Endometrial microvascular endothelial cells (primary cell): ENCODE measurements around the gene GPR17. TPM values are rescaled to one million over a fixed set of nuclear protein-coding genes. Genes with fewer than 3 reads are reported as not detected.

ENCODE experiments used
- in situ Hi-C: cut with HindIII; loops from 2 replicates; pipeline ENCODE4 v1.10.0; 2017; ENCODE audit warnings: low sequenced_read_pairs, low pct_unique_long_range_greater_than_20kb; ENCODE audit errors: inconsistent ontology term
- total RNA-seq: library from RNA; depleted of rRNA; stranded (reverse); fragments of >200 nt; gene quantifications from one replicate; pipeline ENCODE4 v1.2.3, GENCODE V29; 2015; ENCODE audit errors: inconsistent ontology term

The GPR17 gene
- total RNA-seq, 1 donor from 2014 or later = not detected

DNA sequence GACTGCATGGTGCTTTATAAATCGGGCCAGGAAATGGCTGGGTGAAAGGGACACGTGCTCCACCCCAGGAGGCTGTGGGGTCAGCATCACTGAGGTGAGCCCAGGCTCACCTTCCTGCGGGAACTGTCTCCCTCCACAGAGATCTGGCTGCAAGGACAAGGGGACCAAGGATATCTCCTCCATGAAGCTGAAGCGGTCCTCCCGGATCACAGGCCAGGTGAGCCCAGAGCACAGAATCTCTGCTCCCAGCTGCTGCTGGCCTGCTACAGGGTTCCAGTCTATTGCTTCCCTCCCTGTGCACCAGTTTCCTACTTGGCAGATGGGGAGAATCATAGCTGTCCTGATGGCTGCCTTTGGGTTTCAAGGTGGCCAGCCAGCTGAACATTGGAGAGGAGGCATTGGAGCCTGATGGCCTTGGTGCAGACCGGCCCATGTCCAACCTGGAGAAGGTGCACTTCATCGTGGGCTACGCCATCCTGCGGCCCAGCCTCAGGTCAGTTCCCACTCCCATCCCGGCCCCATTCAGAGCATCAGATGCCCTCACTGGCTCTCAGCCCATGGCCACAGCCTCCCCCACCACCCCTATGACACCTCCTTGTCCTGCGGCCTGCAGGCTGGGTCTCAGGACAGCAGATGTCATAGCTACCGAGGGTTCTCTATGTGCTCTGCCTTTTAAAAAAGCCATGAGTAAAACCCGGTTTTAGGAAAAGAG lies 33.7 kb upstream of the GPR17 start:
- in situ Hi-C loops = no loop called here

DNA sequence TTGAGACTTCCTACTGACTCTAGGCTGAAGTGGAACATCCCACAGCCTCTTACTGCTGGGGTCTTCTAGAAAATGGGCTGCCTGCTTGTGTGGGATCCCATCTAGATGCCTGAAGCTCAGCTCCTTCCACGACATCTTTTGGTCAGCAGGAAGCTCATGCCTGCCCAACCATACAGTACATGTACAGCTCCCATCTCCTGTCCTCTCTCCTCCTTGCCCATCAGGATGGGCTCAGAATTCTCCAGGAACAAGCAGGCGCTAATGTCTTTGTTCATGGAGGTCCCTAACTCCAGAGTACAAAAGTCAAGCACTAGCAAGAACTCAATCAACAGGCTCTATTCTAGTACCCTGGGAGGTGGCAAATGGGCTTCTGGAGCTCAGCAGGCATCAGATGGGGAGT lies 31.7 kb upstream of the GPR17 start:
- in situ Hi-C loops = no loop called here

DNA sequence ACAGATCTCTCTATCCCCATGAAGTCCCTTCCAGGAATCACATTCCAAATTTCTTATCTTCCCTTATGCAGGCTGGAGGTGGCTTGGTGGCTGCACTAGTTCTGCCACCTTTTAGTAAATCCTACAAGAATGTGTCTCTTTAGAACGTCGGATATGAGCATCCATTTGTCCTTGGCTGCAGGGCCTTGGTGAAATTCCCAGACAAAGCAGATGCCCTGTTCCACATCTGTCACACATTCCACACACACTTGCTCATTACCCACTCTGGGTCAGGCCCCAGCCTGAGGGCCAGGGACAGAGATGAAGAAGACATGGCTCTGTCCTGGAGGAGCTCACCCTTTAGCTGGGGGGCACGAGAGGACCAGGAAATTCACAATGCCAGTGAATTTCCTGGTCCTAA lies 31.2 kb upstream of the GPR17 start:
- in situ Hi-C loops = no loop called here

- in situ Hi-C loops = no loop called here
These were observed 30.3 kb upstream of the GPR17 start for GRCh38 chr2:127615511-127616166.

- in situ Hi-C loops = no loop called here
These were observed 27.3 kb upstream of the GPR17 start for GRCh38 chr2:127618551-127619202.

GRCh38 chr2:127619203-127619590 lies 26.8 kb upstream of the GPR17 start:
- in situ Hi-C loops = no loop called here

DNA sequence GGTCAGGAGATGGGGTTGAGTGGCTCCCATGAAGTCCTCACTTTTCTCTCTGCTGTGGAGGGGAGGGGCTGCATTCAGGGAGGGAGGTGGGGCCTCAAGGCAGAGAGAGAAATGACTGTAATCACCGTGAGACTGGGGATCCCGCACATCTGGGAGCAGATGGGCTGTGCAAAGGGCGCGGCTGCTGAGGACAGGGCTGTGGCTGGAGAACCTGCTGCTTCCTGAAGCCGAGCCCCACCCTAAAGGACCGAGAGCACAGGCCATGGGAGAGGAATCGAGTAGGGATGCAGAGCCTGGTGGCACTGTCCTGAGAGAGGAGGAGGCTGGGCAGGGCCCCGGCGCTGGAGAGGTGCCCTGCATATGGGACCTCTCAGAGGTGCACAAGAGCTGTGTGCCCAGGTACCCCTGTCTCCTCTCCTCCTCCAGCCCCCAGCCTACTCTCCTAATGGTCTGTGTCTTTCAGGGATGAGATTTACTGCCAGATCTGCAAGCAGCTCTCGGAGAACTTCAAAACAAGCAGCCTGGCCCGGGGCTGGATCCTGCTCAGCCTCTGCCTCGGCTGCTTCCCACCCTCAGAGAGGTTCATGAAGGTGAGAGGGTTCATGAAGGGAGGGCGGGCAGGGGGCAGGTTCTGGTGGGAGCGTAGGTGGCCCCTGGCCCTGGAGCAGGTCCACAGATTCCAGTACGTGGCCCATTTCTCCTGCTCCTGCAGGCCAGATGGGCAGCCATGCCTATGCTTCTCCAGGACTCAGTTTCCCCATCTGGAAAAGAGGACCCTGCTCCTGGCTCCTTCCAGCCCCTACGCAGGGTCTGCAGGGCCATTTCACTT lies 25.9 kb upstream of the GPR17 start:
- in situ Hi-C loops = no loop called here

DNA sequence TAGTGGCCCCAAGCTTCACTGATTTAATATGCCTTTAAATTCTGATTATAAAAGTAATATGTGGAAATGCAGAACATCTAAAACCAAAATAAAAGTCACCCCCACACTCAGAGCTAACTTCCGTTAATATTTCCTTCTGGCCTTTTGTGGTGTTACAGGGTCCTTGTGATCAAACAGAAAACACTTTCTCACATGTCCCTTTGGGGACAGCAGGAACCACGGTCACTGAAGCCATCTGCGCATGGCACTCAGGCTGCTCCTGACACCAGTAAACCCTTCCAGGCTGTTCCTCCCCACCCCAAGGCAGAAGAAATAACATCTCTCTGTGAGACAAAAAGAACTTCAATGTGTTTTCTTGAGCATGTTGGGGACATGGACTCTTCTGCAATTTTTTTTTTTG lies 25.1 kb upstream of the GPR17 start:
- in situ Hi-C loops = no loop called here

GRCh38 chr2:127621981-127622431 lies 23.9 kb upstream of the GPR17 start:
- in situ Hi-C loops = no loop called here

GRCh38 chr2:127622561-127623387 lies 23.2 kb upstream of the GPR17 start:
- in situ Hi-C loops = no loop called here

DNA sequence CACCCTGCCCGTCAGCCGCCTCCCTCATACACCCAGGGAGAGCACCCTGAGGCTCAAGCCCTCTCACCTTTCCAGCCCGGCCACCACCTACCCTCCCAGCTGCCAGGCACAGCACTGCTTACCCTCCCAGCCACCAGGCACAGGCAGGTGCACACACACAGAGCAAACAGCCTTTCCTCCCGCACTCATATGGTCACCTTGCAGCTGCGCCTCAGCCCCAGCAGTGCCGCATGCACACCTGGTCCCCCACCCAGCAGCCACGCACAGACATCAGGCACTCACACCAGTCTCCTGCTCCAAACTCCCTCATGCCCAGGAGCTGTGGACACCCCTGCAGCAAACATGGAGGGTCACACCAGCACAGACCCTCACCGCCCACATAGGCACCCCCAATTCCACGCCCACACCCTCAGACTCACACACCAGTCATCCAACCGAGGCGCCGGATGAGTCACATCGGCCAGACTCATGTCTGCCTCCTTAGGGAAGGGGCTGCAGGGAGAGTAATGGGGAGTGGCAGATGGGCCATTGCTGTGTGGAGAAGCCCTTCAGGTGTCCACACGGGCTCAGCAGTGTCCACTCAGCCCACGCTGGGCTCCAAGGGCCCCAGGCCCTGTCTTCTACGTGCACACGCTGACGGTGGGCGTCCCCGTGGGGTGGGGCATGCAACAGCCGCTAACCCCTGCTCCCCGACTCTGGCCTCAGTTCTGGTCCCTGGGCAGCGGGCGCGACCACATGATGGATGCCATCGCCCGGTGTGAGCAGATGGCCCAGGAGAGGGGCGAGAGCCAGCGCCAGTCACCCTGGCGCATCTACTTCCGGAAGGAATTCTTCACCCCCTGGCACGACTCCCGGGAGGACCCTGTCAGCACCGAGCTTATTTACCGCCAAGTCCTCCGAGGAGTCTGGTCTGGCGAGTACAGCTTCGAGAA lies 22.3 kb upstream of the GPR17 start:
- in situ Hi-C loops = no loop called here

- in situ Hi-C loops = no loop called here
These were observed 21.6 kb upstream of the GPR17 start for GRCh38 chr2:127624320-127624755.

- in situ Hi-C loops = no loop called here
These were observed 21.0 kb upstream of the GPR17 start for GRCh38 chr2:127624756-127625571.

DNA sequence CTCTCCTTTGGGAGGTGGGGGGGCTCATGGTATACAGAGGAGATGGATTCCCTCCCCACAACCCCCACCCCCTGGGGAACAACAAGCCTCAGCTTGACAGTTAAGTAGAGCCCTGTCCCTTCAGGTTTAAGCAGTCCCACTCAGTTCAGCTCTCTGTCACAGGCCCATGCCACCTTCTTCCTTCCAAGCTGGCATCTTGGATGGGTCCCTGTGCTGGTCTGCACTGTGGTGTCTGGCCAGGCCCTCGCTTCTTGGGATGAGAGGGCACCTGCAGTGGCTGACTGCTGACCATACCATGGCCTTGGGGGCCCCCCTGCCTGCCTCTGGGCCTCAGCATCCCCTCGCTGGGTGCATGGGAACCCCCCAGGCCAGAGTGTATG lies 20.4 kb upstream of the GPR17 start:
- in situ Hi-C loops = no loop called here

- in situ Hi-C loops = no loop called here
These were observed 19.8 kb upstream of the GPR17 start for GRCh38 chr2:127626175-127626574.

DNA sequence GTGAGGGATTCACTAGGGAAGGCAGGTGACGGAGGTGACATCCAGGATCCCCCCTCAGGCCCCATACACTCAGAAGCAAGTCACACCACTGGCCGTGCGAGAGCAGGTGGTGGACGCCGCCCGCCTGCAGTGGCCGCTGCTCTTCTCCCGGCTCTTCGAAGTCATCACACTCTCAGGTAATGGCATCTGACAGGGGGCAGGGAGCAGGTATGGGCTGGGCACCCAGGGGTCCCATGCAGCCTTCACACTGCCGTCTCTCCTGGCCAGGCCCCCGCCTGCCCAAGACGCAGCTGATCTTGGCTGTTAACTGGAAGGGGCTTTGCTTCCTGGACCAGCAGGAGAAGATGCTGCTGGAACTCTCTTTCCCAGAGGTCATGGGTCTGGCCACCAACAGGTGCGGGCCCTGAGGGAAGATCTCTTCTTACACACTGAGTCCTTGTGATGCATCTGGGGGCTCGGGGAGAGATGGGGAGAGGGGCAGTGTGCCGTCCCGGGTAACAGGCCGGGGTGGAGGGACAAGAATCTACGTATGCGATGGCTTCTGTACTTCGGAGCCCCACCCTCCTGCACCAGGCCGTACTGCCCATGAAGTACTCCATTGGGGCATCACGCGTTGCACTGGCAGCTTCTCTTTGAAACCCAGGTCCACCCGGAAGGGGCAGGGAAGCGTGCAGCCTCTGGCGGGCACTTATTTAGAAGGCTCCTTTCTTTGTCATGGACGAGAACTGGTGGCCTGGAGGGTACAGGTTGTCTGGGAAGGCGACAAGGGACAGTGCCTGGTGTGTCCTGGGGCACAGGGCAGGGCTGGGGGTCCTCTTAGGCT lies 18.8 kb upstream of the GPR17 start:
- in situ Hi-C loops = no loop called here
